Measurements from ENCODE around the gene CLCN3. TPM values are rescaled to one million over a fixed set of nuclear protein-coding genes. Genes with fewer than 3 reads are reported as not detected.

Gene CLCN3
- total and polyA plus RNA-seq, 9 of the 15 experiments (the other 6 are each of a cell fraction or from before 2014, with no cell fraction given), result 12.7 to 60.6 (median 38.5) TPM

GRCh38 chr4:169611991-169612870 lies 8.1 kb upstream of the CLCN3 start, which contains the start of gene NEK1:
TSS of gene NEK1 (minus strand) at chr4:169612583. CDS start at chr4:169602630, 9,953 bp downstream.
- Histone ChIP-seq H2AFZ (ENCODE audit: low read depth, low read length) (peak within 1 kb of the TSS; percentile 94), H3K9me3 (replicated peaks; ENCODE audit: control insufficient read depth, insufficient read depth, low read depth, low read length) (no peaks in the 10 kb centered on the region), H3K27ac (ENCODE audit: extremely low read depth, low read depth, low read length) (peak within 1 kb of the TSS; percentile 98), H3K79me2 (ENCODE audit: control insufficient read depth, insufficient read depth, low read length) (peaks cover 48% of the 10 kb centered on the region), H3K9me1 (ENCODE audit: control insufficient read depth, insufficient read depth, low read length) (no peaks in the 10 kb centered on the region), H3K4me2 (ENCODE audit: insufficient read depth, low read length) (peak within 1 kb of the TSS; percentile 90), H3K9ac (ENCODE audit: insufficient read depth in 1 of 2, low read depth in 2 of 2, low read length in 2 of 2) (peak within 1 kb of the TSS; percentile 86 to 96), H3K4me3 (peak within 1 kb of the TSS; percentile 80), H3K4me1 (replicated peaks in 1 of 2; ENCODE audit: control insufficient read depth in 2 of 2, insufficient read depth in 2 of 2, low read length in 2 of 2) (peaks cover 7 to 22% of the 10 kb centered on the region in 2 experiments; a peak in 3 of 5 replicates), H3K27me3 (ENCODE audit: control insufficient read depth in 2 of 2, insufficient read depth in 2 of 2, low read length in 2 of 2) (no peaks in the 10 kb centered on the region), H3K36me3 (ENCODE audit: control insufficient read depth, insufficient read depth, low read length) (peaks cover 9% of the 10 kb centered on the region), H4K20me1 (replicated peaks; ENCODE audit: control insufficient read depth, insufficient read depth, low read length) (no peaks in the 10 kb centered on the region)
- peak; percentile 63 for FAIRE-seq
- intact Hi-C loops (cut with micrococcal nuclease) (loop anchor here (2.0 kb wide), 1 partner anchor 49 kb away; no protein-coding TSS in a partner anchor), in situ Hi-C loops (cut with MboI) (loop anchor here (10.0 to 25.0 kb wide), 2 partner anchors 143 to 425 kb away; partner anchors contain the start of genes HPF1 and MFAP3L)
- CTCF ChIA-PET (ENCODE audit: low intra/inter-chr PET ratio), result interaction anchor here (1.0 to 1.6 kb wide), 2 partner anchors 97 to 436 kb away, joined by 4 to 7 read pairs; no protein-coding TSS in a partner anchor
- TSS peak; percentile 67 for BruUV-seq (replicated peaks)
- DNase-seq (ENCODE audit: extremely low read depth in 1 of 4, low spot score in 3 of 4), result peak; percentile 88 to 96 (median 90)
- peak; percentile 88 for ATAC-seq
- WGBS (ENCODE audit: insufficient coverage, low coverage, missing lambda C conversion rate), result 1% methylated on average over 59 of the region's 61 CpGs
- POLR2A ChIA-PET, result interaction anchor here (0.7 to 2.2 kb wide), 7 partner anchors 12 to 111 kb away, joined by 3 to 21 read pairs (median 5); no protein-coding TSS in a partner anchor
- no peak for TF ChIP-seq GTF2F1 (IDR thresholded peaks at IDR 0.05; ENCODE audit: low read depth, low read length)
- TF ChIP-seq, protein P1, sequence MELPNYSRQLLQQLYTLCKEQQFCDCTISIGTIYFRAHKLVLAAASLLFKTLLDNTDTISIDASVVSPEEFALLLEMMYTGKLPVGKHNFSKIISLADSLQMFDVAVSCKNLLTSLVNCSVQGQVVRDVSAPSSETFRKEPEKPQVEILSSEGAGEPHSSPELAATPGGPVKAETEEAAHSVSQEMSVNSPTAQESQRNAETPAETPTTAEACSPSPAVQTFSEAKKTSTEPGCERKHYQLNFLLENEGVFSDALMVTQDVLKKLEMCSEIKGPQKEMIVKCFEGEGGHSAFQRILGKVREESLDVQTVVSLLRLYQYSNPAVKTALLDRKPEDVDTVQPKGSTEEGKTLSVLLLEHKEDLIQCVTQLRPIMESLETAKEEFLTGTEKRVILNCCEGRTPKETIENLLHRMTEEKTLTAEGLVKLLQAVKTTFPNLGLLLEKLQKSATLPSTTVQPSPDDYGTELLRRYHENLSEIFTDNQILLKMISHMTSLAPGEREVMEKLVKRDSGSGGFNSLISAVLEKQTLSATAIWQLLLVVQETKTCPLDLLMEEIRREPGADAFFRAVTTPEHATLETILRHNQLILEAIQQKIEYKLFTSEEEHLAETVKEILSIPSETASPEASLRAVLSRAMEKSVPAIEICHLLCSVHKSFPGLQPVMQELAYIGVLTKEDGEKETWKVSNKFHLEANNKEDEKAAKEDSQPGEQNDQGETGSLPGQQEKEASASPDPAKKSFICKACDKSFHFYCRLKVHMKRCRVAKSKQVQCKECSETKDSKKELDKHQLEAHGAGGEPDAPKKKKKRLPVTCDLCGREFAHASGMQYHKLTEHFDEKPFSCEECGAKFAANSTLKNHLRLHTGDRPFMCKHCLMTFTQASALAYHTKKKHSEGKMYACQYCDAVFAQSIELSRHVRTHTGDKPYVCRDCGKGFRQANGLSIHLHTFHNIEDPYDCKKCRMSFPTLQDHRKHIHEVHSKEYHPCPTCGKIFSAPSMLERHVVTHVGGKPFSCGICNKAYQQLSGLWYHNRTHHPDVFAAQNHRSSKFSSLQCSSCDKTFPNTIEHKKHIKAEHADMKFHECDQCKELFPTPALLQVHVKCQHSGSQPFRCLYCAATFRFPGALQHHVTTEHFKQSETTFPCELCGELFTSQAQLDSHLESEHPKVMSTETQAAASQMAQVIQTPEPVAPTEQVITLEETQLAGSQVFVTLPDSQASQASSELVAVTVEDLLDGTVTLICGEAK (IDR thresholded peaks at IDR 0.05), result no peak
- TF ChIP-seq, protein P1 (CRISPR knock-in tag; IDR thresholded peaks at IDR 0.05), result no peak
- TF ChIP-seq, protein P2, sequence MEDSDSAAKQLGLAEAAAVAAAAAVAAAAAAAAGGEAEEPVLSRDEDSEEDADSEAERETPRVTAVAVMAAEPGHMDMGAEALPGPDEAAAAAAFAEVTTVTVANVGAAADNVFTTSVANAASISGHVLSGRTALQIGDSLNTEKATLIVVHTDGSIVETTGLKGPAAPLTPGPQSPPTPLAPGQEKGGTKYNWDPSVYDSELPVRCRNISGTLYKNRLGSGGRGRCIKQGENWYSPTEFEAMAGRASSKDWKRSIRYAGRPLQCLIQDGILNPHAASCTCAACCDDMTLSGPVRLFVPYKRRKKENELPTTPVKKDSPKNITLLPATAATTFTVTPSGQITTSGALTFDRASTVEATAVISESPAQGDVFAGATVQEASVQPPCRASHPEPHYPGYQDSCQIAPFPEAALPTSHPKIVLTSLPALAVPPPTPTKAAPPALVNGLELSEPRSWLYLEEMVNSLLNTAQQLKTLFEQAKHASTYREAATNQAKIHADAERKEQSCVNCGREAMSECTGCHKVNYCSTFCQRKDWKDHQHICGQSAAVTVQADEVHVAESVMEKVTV (CRISPR knock-in tag; IDR thresholded peaks at IDR 0.05), result no peak
- no peak for TF ChIP-seq ZNF41 (CRISPR knock-in tag; conservative IDR thresholded peaks at IDR 0.05)
- no peak for TF ChIP-seq STAT6 (CRISPR knock-in tag; IDR thresholded peaks at IDR 0.05)

Measured in K562 (cell line).